Measurements from ENCODE around the gene IRAG1.

The IRAG1 gene, protein sequence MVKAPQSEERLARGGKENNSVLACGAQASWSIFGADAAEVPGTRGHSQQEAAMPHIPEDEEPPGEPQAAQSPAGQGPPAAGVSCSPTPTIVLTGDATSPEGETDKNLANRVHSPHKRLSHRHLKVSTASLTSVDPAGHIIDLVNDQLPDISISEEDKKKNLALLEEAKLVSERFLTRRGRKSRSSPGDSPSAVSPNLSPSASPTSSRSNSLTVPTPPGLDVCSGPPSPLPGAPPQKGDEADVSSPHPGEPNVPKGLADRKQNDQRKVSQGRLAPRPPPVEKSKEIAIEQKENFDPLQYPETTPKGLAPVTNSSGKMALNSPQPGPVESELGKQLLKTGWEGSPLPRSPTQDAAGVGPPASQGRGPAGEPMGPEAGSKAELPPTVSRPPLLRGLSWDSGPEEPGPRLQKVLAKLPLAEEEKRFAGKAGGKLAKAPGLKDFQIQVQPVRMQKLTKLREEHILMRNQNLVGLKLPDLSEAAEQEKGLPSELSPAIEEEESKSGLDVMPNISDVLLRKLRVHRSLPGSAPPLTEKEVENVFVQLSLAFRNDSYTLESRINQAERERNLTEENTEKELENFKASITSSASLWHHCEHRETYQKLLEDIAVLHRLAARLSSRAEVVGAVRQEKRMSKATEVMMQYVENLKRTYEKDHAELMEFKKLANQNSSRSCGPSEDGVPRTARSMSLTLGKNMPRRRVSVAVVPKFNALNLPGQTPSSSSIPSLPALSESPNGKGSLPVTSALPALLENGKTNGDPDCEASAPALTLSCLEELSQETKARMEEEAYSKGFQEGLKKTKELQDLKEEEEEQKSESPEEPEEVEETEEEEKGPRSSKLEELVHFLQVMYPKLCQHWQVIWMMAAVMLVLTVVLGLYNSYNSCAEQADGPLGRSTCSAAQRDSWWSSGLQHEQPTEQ

DNA sequence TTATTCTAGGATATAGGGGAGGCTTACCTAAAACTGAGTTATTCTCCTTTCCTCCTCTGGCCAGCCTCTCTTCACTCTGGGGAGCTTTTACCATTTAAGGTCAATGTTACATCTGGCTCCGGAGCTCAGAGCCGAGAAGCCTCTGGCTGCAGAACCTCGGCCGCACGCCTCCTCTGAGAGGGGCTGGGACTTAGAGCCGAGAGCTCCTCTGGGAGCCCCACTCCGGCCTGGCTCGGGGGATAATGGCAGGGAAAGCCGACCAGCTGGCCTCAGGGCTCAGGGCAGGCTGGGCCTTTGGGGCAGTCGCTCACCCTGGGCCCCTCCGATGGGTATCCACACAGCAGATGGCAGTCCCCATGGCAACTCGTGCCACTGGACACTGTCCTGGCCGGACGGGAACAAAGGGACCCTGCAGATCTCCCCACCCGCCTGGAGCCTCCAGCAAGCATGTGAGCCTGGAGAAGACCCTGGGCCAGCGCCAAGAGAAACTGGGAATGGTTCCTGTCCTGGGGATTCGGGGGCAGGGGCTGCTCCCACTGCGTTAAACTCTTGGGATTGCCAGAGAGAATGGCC is at the start of gene IRAG1:
TSS of gene IRAG1 (minus strand) at position 247 of the 573 bp plus-strand sequence. CDS start at position 94, 153 bp downstream.
- DNase-seq = no peak

DNA sequence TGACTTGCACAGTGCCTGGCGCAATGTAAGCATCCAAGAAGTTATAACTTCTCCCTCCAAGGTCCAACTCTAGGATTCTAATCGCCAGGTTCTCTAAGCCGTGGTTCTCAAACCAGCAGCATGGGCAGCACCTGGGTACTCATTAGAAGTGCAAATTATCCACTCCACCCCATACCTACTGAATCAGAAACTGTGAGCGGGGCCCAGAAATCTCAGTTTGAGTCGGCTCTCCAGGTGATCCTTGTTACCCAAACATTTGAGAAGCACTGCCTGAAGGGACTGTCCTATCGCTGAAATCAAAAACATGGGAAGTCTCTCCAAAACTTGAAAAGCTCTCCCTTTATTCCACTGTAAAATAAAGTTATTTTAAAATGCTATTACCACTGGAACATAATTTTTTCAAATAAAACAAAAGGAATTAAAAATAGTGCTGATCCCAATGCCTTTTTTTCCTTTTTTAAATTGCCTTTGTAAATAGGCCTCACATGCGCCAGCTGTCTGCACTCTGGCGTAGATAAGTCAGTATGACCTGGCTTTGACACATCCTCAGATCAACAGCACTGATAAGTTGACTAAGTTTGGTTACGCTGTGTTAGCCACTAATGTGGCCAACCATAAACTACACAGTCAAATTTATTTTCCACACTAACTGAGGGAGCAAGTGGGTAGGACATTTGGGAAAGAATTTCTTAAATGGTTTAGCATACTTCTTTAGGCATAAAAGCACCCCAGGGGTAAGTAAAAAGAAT is 49.1 kb upstream of the IRAG1 start:
- DNase-seq = no peak

DNA sequence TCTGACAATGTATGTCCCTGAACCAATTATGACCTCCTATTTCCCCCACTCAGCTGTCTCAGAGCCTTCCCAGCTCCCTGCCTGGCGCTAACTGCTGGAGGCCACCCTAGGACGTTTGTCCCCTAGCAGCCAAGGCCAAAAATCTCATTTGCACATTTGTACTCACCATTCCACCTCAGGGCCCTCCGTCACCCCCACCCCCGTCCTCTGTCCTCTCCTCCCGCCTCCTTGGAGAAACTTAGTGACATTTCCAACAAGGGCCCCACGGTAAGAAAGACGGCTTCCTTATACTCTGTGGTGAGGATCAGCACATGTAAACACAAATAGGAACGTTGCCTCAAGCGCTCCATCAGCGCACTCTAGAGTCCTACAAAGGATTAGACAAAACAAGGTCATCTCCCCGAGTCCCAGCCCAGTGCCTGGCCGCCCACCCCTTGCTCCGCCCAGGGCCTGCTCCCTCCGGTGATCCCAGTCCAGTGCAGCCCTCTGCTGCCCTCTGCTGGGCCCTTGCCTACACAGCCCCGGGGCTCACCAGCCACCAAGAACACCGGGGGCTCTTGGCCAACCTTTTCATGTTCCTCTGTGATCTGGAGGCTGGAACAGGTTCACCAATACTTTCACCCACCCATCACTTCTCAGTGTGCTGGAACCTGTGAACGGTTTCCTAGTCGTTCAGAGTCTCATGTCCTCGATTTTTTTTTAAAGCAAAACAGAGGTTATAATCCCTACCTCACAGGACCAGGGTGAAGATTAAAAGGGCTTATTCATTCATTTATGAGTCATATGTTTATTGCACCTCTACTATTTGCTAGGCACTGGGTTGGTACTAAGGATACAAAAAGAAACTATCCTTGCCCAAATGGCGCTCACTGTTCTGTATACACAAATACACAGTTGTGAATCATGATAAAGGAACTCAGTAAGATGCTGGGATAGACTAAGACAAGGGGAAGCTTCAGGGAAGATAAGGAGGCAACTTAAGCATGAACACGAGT is 42.2 kb upstream of the IRAG1 start:
- DNase-seq = peak; percentile 90 to 94

DNA sequence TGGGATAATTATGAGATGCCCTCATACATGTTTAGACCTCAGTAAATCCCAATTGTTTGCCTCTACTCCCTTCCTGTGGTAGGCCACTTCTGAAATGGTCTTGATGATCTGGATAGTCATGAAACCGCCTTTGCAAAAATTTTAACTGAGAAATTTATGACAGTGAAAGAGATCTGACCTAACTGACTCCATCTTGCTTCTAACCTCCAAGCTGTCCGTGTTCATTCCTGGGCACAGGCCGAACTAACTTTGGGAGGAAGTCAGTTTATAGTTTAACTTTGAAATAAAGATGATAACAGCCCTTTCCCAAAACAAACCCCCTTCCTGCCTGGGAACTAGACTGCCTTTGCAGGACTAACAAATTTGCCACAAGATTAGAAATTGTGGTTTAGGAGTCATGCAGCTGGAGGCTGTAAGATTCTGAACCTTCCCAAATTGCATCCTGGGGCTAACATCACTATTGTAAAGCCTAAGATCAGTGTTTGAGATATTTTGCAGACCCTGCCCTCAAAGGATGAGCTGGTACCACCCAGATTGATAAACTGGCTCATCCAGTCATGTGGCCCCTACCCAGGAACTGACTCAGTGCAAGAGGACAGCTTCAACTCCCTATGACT is 37.6 kb upstream of the IRAG1 start:
- DNase-seq = no peak

DNA sequence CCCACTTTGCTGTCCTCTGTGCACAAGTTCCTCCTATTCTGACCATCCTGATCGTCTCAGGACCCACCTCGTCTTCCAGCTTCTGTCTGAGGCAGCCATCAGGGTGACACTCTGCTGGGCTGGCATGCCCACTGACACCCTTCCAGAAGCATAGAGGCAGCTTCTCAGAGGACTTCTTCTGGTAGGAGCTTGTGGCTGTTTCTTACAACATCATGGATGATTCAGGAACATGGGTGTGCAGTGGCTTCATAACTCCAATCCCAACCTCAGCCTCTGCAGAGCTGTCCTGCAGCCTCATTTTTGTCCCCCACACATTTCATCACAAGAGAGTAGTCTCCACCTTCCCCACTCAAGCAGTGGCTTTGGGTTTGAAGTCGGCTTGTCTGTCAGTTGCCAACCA is 36.6 kb upstream of the IRAG1 start:
- DNase-seq = no peak

DNA sequence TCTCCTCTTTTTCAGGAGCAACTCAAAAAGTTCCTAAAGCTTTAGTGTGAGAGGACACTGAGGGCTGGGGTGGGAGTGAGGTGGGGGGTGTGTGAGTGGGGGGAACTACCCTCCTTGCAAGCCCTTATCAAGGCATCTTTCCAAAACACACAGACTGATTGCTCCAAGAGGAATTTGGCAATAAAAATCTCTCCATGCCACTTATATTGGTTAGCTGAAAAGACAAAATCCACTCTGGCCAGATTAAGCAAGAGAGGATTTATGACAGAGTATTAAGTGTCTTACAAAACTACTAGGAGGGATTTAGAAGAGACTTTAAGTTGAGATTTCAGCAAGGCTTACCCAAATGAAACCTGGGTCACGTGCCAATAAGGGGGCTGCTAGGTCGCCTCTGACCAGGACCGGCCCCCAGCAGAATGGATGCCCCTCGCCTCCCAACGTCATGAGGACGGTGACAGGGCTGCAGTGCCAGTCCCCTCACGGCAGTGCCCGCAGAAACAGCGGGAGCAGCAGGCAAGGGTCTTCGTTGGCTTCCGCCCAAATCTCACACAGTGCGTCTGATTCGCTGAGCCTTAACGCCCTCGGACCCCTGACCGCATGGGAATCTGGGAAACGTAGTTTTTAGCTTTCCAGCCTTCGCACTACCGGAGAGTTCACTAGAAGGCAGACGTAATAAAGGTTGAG is 35.4 kb upstream of the IRAG1 start:
- no peak for DNase-seq

DNA sequence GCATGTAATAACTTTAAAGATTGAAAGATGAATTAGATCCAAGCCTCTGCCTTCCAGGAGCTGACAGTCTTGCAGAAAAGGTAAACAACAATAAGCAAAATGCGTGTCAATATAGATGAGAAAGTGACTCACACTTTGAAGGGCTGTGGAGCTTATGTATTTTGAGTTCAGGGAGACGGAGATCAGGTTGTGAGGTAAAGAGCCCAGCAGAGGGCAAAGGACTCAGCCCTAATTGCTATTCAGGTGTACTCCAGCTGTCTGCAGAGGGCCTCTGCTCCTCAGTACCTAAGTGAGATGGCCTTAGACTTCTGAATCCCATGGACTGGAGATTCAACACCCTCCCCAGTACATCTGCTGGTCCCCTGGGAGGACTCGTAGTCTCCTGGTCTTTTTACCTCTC is 34.6 kb upstream of the IRAG1 start:
- no peak for DNase-seq

DNA sequence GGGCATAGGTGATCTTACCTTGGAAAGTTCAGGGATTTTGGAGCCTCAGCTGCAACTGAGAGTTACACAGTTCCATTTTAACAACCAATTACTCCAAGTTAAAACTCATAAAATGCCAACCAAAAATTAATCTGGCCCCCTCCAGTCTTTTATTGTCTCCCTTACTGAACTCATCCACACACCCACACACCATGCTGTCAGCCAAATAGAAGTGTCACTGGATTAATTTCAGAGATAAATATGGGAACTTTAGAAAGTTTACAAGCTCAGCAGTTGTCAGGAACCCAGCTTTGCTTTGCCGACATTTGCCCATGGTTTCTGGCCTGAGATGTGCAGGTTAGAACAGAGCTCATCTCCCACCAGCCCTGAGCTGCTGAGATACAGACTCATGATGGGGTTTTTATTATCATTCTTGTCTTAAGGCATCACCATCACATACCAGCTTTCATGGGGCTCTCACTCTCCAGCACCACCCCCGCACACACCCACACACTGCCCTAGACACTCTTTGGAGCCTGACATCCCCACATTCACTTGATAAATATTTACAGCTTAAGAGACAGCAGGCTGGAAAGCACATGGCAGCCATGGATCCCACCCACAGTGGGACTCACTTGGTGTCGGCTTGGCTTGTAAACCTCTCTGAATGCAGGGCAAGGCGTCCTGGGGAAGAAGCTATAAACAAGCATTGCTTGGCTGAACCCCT is 33.7 kb upstream of the IRAG1 start:
- DNase-seq = no peak

DNA sequence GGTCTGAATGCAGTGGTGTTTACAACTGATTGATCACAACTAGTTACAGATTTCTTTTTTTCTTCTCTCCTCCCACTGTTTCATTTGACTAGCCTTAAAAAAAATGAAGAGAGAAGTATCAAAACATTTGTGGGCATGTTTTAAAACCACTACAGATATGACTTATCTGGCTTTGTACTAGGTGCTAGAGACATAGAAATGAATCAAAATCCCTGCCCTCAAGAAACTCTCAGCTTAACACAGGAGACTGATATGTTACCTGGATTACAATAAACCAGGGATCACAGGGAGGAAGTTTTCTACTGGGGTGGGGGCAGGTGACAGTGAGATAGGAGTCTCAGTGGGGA is 32.3 kb upstream of the IRAG1 start:
- DNase-seq = no peak

DNA sequence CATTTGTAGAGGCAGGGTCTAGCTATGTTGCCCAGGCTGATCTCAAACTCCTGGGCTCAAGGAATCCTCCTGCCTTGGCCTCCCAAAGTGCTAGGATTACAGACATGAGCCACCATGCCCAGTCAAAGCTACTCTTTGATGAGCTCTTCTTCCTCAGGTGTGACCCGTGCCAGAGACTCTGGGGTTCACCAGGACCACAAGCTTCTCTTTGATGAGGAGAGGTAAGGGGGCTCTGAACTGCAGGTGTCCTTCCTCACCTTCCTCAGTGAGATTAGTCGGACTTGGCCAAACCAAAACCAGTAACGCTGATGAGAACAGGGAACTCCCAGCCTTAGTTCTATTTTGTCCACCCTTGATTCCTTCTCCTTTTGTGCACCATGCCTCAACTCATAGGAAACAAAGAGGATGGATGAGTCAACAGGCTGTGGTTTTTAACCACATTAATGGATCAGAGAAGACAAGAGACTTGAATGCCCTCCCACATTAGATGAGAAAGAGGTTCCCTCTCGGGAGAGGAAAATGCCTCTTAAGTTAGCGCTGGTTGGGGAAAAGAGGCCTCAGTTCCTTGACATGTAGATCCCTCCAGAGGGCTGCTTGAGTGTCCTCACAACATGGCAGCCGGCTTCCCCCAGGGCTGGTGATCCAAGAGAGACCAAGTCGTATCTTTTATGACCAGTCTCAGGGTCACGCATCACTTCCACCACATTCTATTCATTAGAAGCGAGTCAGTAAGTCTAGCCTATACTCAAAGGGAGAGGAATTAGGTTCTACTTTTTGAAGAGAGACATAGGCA is 31.8 kb upstream of the IRAG1 start:
- DNase-seq = peak; percentile 18 to 27

DNA sequence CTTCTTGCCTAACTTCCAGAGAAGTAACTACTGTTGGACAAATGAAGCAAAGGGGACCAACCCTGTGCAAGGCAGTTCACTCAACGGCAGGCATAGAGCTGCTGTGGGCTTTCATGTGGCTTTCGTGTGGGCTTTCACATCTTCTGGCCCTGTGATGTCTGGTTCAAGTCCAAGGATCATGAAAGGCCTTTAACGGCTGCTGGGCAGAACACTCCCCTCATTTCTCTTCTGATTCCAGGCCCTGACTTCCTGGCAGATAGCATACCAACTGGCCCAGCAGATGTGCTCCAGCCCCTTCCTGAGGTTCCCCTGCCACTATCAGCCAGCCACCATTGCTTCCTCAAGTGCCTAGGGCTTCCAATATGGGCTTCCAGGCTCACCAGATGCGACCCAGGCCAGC is 28.8 kb upstream of the IRAG1 start:
- DNase-seq = no peak

DNA sequence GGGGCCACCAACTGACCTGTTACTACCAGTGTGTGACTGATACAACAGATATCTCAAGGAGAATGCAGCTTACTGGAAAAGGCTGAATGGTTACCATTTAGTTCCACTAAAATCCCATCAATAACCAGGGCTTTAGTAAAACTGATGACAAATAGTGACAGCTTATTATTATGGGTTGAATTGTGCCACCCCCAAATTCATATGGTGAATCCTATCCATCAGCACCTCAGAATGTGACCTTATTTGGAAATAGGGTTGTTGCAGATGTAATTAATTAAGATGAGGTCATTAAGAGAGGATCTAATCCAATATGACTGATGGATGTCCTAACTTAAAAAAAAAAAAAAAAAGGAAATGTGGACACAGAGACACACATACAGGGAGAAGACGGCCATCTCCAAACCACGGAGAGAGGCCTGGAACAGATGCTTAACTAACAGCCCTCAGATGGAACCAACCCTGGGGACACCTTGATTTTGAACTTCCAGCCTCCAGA is 27.4 kb upstream of the IRAG1 start:
- no peak for DNase-seq

DNA sequence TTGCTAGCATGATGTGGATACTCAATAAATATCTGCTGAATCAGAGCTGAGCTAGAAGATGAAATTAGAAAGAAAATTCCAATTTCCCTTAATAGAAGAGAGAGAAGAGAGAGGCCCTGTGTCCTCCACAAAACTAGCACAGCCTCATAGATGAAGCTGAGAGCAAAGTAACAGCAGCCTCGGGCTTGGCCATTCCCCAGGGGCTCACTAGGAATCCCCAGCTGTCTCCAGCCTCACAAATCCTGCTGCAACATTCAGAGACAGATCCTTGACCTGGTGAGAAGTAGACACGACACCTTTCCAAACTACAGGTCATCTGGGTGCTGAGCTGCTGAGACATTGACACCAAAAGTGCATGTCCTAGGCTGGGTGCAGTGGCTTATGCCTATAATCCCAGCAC is 26.1 kb upstream of the IRAG1 start:
- DNase-seq = no peak

DNA sequence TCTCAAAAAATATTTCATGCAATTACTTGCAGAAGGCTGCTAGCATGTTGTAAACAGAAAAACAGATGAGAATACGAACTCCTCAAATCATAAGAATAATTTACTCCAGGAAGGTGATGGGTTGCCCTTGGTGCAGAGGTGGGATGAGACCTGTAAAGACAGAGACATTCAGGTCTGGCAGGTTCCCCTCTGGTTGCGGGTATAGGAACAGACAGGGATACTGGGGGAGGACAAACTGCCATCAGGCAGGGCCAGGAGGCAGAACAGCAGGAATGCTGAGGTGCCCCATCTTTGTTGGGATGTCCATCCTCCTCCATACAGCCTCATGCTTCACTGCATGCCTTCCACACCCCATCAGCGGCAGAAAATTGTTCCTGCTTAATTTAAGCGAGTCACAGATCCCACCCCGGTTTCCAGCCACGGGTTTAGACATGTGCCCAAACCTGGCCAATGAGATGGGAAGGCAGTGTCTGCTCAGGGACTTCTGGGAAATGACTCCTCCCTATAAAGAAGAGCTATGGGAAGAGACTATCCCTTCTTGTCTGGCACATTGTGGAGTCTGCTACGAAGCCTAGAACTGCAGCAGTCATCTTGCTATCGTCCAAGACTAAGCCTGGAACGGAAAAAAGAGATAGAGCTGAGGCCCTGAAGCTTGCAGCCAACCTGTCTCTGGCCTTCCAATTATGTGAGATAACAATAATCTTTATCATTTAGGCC is 23.1 kb upstream of the IRAG1 start:
- no peak for DNase-seq

DNA sequence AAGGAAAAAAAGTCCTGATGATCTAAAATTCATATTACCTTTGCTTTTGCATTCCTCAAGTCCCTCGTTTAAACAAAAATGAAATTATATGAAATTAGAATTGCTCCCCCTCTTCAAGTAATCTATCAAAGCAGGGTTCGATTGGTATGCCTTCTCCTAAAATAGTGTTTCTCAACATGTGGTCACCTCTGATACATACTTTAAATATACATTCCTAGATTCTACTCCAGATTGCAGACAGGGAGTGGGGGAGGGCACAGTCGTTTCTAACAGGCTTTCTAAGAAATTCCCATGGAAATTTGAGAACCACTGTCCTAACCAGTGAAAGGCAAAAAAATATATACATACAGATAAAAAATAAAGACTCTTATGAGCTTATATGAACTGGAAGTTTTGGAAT is 22.6 kb upstream of the IRAG1 start:
- DNase-seq = no peak

DNA sequence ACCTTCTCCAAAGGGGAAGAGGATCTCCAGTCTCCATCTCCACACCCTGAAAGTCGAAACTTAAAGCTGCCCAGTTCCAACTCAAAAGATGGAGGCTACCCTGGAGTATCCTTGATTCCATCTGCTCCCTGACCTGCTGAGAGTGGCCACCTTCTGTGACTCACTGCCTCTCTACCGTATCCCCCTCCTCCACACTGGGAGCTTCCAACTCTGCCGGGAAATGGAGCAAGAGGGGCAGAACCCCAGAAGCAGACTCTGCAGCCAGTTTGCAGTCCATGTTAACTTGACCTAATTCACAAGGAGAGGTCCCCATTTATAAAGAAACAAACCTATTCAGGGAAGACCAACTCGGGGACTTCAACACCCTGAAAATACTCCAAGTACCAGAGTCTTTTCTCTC is 22.0 kb upstream of the IRAG1 start:
- DNase-seq = no peak

DNA sequence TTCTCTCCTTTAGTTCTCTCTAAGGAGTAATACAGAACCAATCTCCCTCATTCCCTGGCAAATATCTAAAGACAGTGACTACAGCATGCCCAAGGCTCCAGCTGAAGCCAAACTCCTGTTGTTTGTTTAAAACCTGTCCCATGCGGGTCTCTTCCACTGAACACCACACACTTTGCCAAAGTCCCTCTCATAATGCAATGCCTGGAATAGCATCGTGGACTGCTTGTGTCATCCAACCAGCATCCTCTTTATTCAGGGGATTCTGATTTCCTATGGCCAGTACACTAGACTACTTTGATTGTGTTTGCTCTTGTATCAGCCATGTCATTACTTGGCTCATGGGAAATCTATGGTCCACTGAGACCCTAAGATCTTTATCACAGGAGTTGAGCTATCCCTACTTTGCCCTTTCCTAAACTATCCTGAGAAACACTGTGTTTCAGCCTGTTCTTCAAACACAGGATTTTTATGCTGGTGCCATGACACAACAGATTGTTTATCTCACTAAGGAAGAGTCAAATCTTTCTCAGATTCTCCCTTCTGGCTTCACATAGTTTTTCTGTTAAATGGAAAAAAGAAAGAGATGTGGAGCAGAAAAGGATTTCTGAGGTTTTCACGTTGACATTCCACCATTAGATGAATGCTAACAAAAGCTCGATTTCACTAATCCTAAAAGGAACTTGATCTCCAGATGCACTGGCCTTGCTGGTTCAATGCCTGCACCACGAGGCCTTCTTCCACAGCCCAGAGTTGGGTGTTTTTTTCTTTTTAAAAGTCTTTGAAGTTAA is 15.9 kb upstream of the IRAG1 start:
- DNase-seq = no peak
